HT-29 (cell line): Measurements from ENCODE around the gene PLEKHG4B. TPM values are rescaled to one million over a fixed set of nuclear protein-coding genes. Genes with fewer than 3 reads are reported as not detected.
"Not testable (repeated sequence)": the region's sequence is repeated elsewhere in the genome, so short reads cannot be mapped to it uniquely, and the experiment has no call there.

Source experiments
- DNase-seq: peaks from one replicate; pipeline ENCODE4 v3.0.0-alpha.2; 2015; ENCODE audit warnings: low spot score
- small RNA-seq: library from RNA; depleted of rRNA; stranded (forward); fragments of <200 nt; gene quantifications from one replicate; pipeline ENCODE3, GENCODE V24; 2014
- total RNA-seq: library from RNA; depleted of rRNA; stranded (reverse); fragments of >200 nt; shearing (Covaris generic); gene quantifications from 2 replicates; pipeline ENCODE4 v1.2.3, GENCODE V29; 2014; rRNA removed

PLEKHG4B gene
- total RNA-seq, 1 experiment from 2014 or later, result not detected

DNA sequence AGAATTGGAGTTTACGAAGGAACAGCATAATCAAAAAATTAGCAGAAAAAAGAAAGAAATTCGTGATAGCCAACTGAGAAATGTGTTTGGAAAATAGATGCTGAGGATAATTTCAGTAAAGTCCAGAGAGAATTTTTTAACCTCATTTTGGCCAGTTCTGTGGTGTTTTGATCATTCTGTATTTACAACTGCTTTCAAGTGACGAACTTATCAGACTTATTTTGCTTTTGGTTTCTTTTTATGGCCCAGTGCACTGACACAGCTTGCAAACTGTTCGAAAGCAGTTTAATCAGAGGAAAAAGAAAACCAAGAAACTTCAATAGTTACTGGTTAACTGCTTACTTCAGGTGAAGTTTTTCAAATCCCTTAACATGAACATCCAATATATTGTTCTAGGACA is 128.0 kb downstream of the PLEKHG4B start:
- no peak for DNase-seq

GRCh38 chr5:222951-223715 is 131.2 kb downstream of the PLEKHG4B start:
- not testable (repeated sequence) for DNase-seq

- DNase-seq, result no peak
These were observed 131.8 kb downstream of the PLEKHG4B start for GRCh38 chr5:223791-224190.

- DNase-seq, result no peak
These were observed 133.4 kb downstream of the PLEKHG4B start for GRCh38 chr5:225334-225733.

- DNase-seq, result not testable (repeated sequence)
These were observed 135.4 kb downstream of the PLEKHG4B start for GRCh38 chr5:227375-227774.

- no peak for DNase-seq
These were observed 136.9 kb downstream of the PLEKHG4B start for GRCh38 chr5:228886-229285.

DNA sequence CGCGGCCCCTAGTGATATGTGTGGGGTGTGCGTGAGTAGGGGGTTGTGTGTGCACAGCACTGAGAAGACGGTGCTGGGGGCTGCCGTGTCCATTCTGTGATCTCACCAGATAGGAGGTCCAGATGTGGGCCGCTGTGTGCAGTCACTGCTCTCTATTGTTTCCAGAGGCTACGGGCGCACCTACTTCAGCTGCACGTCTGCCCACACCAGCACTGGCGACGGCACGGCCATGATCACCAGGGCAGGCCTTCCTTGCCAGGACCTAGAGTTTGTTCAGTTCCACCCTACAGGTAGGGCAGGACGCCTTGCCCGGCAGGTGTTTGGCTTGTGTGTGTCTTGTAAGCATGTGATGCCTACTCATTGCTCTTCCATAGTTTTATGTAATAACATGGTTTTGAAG is 138.7 kb downstream of the PLEKHG4B start:
- no peak for DNase-seq

GRCh38 chr5:231661-232060 is 139.7 kb downstream of the PLEKHG4B start:
- DNase-seq, result no peak

GRCh38 chr5:233426-233825 is 141.5 kb downstream of the PLEKHG4B start:
- not testable (repeated sequence) for DNase-seq

GRCh38 chr5:234450-234849 is 142.5 kb downstream of the PLEKHG4B start:
- no peak for DNase-seq

- DNase-seq, result not testable (repeated sequence)
These were observed 143.6 kb downstream of the PLEKHG4B start for GRCh38 chr5:235527-235926.

GRCh38 chr5:237931-238330 is 146.0 kb downstream of the PLEKHG4B start:
- DNase-seq, result not testable (repeated sequence)

Small RNA genes within 50 kb of the gene (small RNA-seq; reads per million reads assigned to genes)
- not detected for gene RF00019

Other genes starting within 250 kb of the PLEKHG4B start
- gene LRRC14B, start 99.3 kb downstream of the PLEKHG4B start, total RNA-seq, result not detected in 2 replicates
- 3.7 and 5.9 TPM in 2 replicates for gene CCDC127, start 126.0 kb downstream of the PLEKHG4B start, total RNA-seq
- gene SDHA, start 126.2 kb downstream of the PLEKHG4B start, total RNA-seq, result 273 and 277 TPM in 2 replicates
- 506 and 531 TPM in 2 replicates for gene PDCD6, start 179.5 kb downstream of the PLEKHG4B start, total RNA-seq
- gene AHRR, start 229.5 kb downstream of the PLEKHG4B start, total RNA-seq, result 3.0 and 5.4 TPM in 2 replicates